Endothelial cell of umbilical vein (primary cell): Measurements from ENCODE around the gene ANKH.

Source experiments
- CTCF ChIP-seq, 2 donors: IDR thresholded peaks; 1 replicate in 1 of 2; 2 replicates in 1 of 2; pipeline ENCODE4 v1.5.1; 2011; ENCODE audit warnings: low read length in 2 of 2, mild to moderate bottlenecking in 2 of 2, moderate library complexity in 2 of 2, control low read depth in 1 of 2, inconsistent platforms in 1 of 2, low read depth in 1 of 2; ENCODE audit not compliant: insufficient read depth in 1 of 2; ENCODE audit errors: extremely low read depth in 1 of 2
- EZH2 ChIP-seq: IDR thresholded peaks from 2 replicates; pipeline ENCODE4 v1.6.1; 2012; ENCODE audit warnings: borderline replicate concordance, low read depth, mild to moderate bottlenecking, moderate library complexity, low read length, inconsistent platforms; ENCODE audit not compliant: severe bottlenecking
- FOS ChIP-seq: IDR thresholded peaks from 2 replicates; pipeline ENCODE4 v1.6.1; 2011; ENCODE audit warnings: mild to moderate bottlenecking, low read length, moderate library complexity, borderline replicate concordance; ENCODE audit not compliant: insufficient read depth
- GATA2 ChIP-seq: IDR thresholded peaks from 2 replicates; pipeline ENCODE4 v1.7.0; 2011; ENCODE audit warnings: low read depth, mild to moderate bottlenecking, moderate library complexity, mixed read lengths, low read length; ENCODE audit not compliant: insufficient read length, insufficient read depth
- JUN ChIP-seq: IDR thresholded peaks from 2 replicates; pipeline ENCODE4 v1.6.1; 2011; ENCODE audit warnings: borderline replicate concordance, low read depth; ENCODE audit not compliant: insufficient read length, insufficient read depth
- MAX ChIP-seq: IDR thresholded peaks from 2 replicates; pipeline ENCODE4 v1.6.1; 2011; ENCODE audit not compliant: insufficient read depth, insufficient read length
- MYC ChIP-seq: IDR thresholded peaks from one replicate; pipeline ENCODE4 v1.6.1; 2011; ENCODE audit warnings: mild to moderate bottlenecking, low read depth, low read length
- POLR2A ChIP-seq: IDR thresholded peaks from 2 replicates; pipeline ENCODE4 v1.6.1; 2012; ENCODE audit warnings: low read depth, mild to moderate bottlenecking, control low read depth, low read length
- POLR2AphosphoS5 ChIP-seq: IDR thresholded peaks from 2 replicates; pipeline ENCODE4 v1.6.1; 2012; ENCODE audit warnings: low read depth, mild to moderate bottlenecking, control low read depth, low read length, moderate library complexity; ENCODE audit not compliant: insufficient read depth

GRCh38 chr5:14715481-14715880 is 156.1 kb downstream of the ANKH start:
- TF ChIP-seq CTCF (IDR thresholded peaks at IDR 0.05; ENCODE audit: extremely low read depth in 1 of 2, insufficient read depth in 1 of 2, low read depth in 1 of 2, low read length in 2 of 2) (no peak), EZH2 (no peak), GATA2 (no peak), MYC (no peak), POLR2AphosphoS5 (no peak), POLR2A (no peak), FOS (no peak), MAX (no peak), JUN (no peak)
